ENCODE results near the gene NOP16.

Gene NOP16

GRCh38 chr5:176388003-176388443, 375 bp downstream of the NOP16 start:
- peaks cover 8% of the 10 kb centered on the region; the same call in 1 of the 2 replicates for H4K20me1 ChIP-seq (ENCODE audit: insufficient read depth, low read length)
- no peaks in the 10 kb centered on the region for H3K27me3 ChIP-seq (replicated peaks; ENCODE audit: insufficient read depth, low read length)
- peak overlapping the region; percentile 63 for H3K4me2 ChIP-seq (ENCODE audit: low read depth, low read length)
- peak; percentile 18 for DNase-seq
- H3K4me3 ChIP-seq (ENCODE audit: low read length), result peak overlapping the region; percentile 88
- H3K9ac ChIP-seq (ENCODE audit: low read length), result peak overlapping the region; percentile 98
- no peaks in the 10 kb centered on the region for H3K9me2 ChIP-seq (replicated peaks; ENCODE audit: insufficient read depth, low read length)
- TF ChIP-seq CTCF (IDR thresholded peaks at IDR 0.05; ENCODE audit: low read length) (no peak), EZH2phosphoT487 (IDR thresholded peaks at IDR 0.05; ENCODE audit: low read length) (no peak), EZH2 (optimal IDR thresholded peaks at IDR 0.05; ENCODE audit: low read depth, low read length) (no peak)
- peak overlapping the region; percentile 35; the same call in 1 of the 2 replicates for H2AFZ ChIP-seq (ENCODE audit: low read length)
- peaks cover 14% of the 10 kb centered on the region; the same call in 1 of the 2 replicates for H3K36me3 ChIP-seq (replicated peaks; ENCODE audit: insufficient read depth, low read length)
- peaks cover 69% of the 10 kb centered on the region for H3K79me2 ChIP-seq (ENCODE audit: low read length)
- peak overlapping the region; percentile 90; the same call in 1 of the 2 replicates for H3K27ac ChIP-seq (ENCODE audit: low read length)
- peaks cover 7% of the 10 kb centered on the region; the same call in 1 of the 2 replicates for H3F3A ChIP-seq (ENCODE audit: insufficient read depth, low read length)
- H3K9me3 ChIP-seq (replicated peaks; ENCODE audit: insufficient read depth, low read length), result no peaks in the 10 kb centered on the region
- H3K4me1 ChIP-seq (ENCODE audit: low read length), result peaks cover 5% of the 10 kb centered on the region; the same call in 1 of the 2 replicates

- no peaks in the 10 kb centered on the region for H3K9me3 ChIP-seq (replicated peaks; ENCODE audit: insufficient read depth, low read length)
- no peak overlapping the region for H2AFZ ChIP-seq (ENCODE audit: low read length)
- peak overlapping the region; percentile 98 for H3K9ac ChIP-seq (ENCODE audit: low read length)
- H3K4me1 ChIP-seq (ENCODE audit: low read length), result peaks cover 5% of the 10 kb centered on the region; the same call in 1 of the 2 replicates
- TF ChIP-seq CTCF (IDR thresholded peaks at IDR 0.05; ENCODE audit: low read length) (peak; percentile 21; the same call in 1 of the 2 replicates), EZH2phosphoT487 (IDR thresholded peaks at IDR 0.05; ENCODE audit: low read length) (no peak), EZH2 (optimal IDR thresholded peaks at IDR 0.05; ENCODE audit: low read depth, low read length) (no peak)
- H3F3A ChIP-seq (ENCODE audit: insufficient read depth, low read length), result peaks cover 7% of the 10 kb centered on the region; the same call in 1 of the 2 replicates
- peak overlapping the region; percentile 88 for H3K4me3 ChIP-seq (ENCODE audit: low read length)
- DNase-seq, result peak; percentile 31
- no peak overlapping the region for H3K27ac ChIP-seq (ENCODE audit: low read length)
- H4K20me1 ChIP-seq (ENCODE audit: insufficient read depth, low read length), result peaks cover 8% of the 10 kb centered on the region; the same call in 1 of the 2 replicates
- peaks cover 69% of the 10 kb centered on the region for H3K79me2 ChIP-seq (ENCODE audit: low read length)
- H3K9me2 ChIP-seq (replicated peaks; ENCODE audit: insufficient read depth, low read length), result no peaks in the 10 kb centered on the region
- H3K4me2 ChIP-seq (ENCODE audit: low read depth, low read length), result peak overlapping the region; percentile 63
- peaks cover 14% of the 10 kb centered on the region; the same call in 1 of the 2 replicates for H3K36me3 ChIP-seq (replicated peaks; ENCODE audit: insufficient read depth, low read length)
- no peaks in the 10 kb centered on the region for H3K27me3 ChIP-seq (replicated peaks; ENCODE audit: insufficient read depth, low read length)
Observed at GRCh38 chr5:176387384-176387925, 943 bp downstream of the NOP16 start.

GRCh38 chr5:176386491-176386890, 1.9 kb downstream of the NOP16 start:
- no peak overlapping the region for H3K4me3 ChIP-seq (ENCODE audit: low read length)
- TF ChIP-seq EZH2 (optimal IDR thresholded peaks at IDR 0.05; ENCODE audit: low read depth, low read length) (no peak), EZH2phosphoT487 (IDR thresholded peaks at IDR 0.05; ENCODE audit: low read length) (no peak), CTCF (IDR thresholded peaks at IDR 0.05; ENCODE audit: low read length) (no peak)
- no peak overlapping the region for H3K27ac ChIP-seq (ENCODE audit: low read length)
- H4K20me1 ChIP-seq (ENCODE audit: insufficient read depth, low read length), result peaks cover 8% of the 10 kb centered on the region; the same call in 1 of the 2 replicates
- H3K4me1 ChIP-seq (ENCODE audit: low read length), result peaks cover 5% of the 10 kb centered on the region; the same call in 1 of the 2 replicates
- H3F3A ChIP-seq (ENCODE audit: insufficient read depth, low read length), result peaks cover 7% of the 10 kb centered on the region; the same call in 1 of the 2 replicates
- H2AFZ ChIP-seq (ENCODE audit: low read length), result no peak overlapping the region
- peak overlapping the region; percentile 63; the same call in 1 of the 2 replicates for H3K4me2 ChIP-seq (ENCODE audit: low read depth, low read length)
- H3K9me2 ChIP-seq (replicated peaks; ENCODE audit: insufficient read depth, low read length), result no peaks in the 10 kb centered on the region
- H3K9me3 ChIP-seq (replicated peaks; ENCODE audit: insufficient read depth, low read length), result no peaks in the 10 kb centered on the region
- H3K79me2 ChIP-seq (ENCODE audit: low read length), result peaks cover 69% of the 10 kb centered on the region
- no peak for DNase-seq
- no peaks in the 10 kb centered on the region for H3K27me3 ChIP-seq (replicated peaks; ENCODE audit: insufficient read depth, low read length)
- peaks cover 14% of the 10 kb centered on the region; the same call in 1 of the 2 replicates for H3K36me3 ChIP-seq (replicated peaks; ENCODE audit: insufficient read depth, low read length)
- H3K9ac ChIP-seq (ENCODE audit: low read length), result no peak overlapping the region

Data from MM.1S (cell line).